ENCODE measurements around the gene ZBTB44. TPM values are rescaled to one million over a fixed set of nuclear protein-coding genes. Genes with fewer than 3 reads are reported as not detected.

The ZBTB44 gene
- total RNA-seq, 2 donors from 2014 or later: 26.1 to 35.5 TPM

DNA sequence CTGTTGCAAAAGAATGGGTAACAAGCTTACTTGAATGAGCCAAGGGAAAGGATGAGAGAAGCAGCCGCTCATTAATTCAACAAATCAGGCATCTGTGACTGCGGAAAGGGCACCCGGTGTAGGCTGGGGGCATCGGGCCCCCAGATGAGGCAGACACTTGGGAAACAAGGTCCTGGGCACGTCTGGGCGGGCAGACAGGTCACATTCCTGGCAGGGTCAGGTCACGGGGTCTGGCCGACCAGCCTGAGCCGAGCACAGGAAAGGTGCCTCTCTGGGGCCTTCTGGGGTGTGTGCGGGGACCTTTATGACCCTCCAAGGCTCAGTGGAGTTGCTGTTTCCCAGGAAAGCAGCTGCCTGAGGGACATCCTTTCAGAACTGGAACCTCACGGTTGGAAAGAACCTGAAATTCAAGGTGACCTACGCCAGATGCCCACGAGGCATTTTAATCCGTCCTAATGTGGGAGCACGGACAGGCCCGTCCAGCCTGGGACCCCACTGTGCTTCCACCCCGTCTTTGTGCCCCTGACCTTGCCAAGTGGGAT lies 98.1 kb downstream of the ZBTB44 start:
- Histone ChIP-seq H3K9me3 (no peaks in the 10 kb centered on the region), H3K4me3 (no peak overlapping the region), H3K36me3 (no peaks in the 10 kb centered on the region), H3K27ac (no peak overlapping the region), H3K9ac (ENCODE audit: low read depth in 2 of 2, low read length in 2 of 2) (no peak overlapping the region), H3K4me1 (no peaks in the 10 kb centered on the region), H3K27me3 (no peaks in the 10 kb centered on the region)
- DNase-seq: no peak
- intact Hi-C loops (cut with DNase I): loop anchor here (10.0 kb wide), 1 partner anchor 698 kb away; the partner anchor contains the start of gene SNX19
- TF ChIP-seq, protein P1, sequence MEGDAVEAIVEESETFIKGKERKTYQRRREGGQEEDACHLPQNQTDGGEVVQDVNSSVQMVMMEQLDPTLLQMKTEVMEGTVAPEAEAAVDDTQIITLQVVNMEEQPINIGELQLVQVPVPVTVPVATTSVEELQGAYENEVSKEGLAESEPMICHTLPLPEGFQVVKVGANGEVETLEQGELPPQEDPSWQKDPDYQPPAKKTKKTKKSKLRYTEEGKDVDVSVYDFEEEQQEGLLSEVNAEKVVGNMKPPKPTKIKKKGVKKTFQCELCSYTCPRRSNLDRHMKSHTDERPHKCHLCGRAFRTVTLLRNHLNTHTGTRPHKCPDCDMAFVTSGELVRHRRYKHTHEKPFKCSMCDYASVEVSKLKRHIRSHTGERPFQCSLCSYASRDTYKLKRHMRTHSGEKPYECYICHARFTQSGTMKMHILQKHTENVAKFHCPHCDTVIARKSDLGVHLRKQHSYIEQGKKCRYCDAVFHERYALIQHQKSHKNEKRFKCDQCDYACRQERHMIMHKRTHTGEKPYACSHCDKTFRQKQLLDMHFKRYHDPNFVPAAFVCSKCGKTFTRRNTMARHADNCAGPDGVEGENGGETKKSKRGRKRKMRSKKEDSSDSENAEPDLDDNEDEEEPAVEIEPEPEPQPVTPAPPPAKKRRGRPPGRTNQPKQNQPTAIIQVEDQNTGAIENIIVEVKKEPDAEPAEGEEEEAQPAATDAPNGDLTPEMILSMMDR (IDR thresholded peaks at IDR 0.05): no peak

DNA sequence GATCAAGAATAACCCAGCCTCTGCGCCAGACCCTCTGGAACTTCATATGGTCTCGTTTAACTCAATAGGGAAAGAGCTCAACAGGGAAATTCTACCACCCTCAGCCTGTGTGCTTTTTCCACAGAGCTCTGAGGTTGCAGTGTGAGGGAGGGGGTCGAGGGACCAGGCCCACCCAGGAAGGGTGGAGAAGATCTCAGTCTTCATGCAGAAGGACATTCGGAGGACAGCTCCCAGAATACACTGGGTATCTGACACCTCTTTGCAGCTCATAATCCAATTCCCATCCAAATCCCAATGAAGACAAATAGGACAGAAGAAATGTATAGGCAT lies 98.5 kb downstream of the ZBTB44 start:
- H3K27ac ChIP-seq: no peak overlapping the region
- no peak overlapping the region for H3K9ac ChIP-seq (ENCODE audit: low read depth in 2 of 2, low read length in 2 of 2)
- no peaks in the 10 kb centered on the region for H3K36me3 ChIP-seq
- no peaks in the 10 kb centered on the region for H3K4me1 ChIP-seq
- intact Hi-C loops (cut with DNase I): loop anchor here (10.0 kb wide), 1 partner anchor 699 kb away; the partner anchor contains the start of gene SNX19
- TF ChIP-seq, protein P1 (IDR thresholded peaks at IDR 0.05): no peak
- no peak for DNase-seq
- no peak overlapping the region for H3K4me3 ChIP-seq
- no peaks in the 10 kb centered on the region for H3K27me3 ChIP-seq
- no peaks in the 10 kb centered on the region for H3K9me3 ChIP-seq

DNA sequence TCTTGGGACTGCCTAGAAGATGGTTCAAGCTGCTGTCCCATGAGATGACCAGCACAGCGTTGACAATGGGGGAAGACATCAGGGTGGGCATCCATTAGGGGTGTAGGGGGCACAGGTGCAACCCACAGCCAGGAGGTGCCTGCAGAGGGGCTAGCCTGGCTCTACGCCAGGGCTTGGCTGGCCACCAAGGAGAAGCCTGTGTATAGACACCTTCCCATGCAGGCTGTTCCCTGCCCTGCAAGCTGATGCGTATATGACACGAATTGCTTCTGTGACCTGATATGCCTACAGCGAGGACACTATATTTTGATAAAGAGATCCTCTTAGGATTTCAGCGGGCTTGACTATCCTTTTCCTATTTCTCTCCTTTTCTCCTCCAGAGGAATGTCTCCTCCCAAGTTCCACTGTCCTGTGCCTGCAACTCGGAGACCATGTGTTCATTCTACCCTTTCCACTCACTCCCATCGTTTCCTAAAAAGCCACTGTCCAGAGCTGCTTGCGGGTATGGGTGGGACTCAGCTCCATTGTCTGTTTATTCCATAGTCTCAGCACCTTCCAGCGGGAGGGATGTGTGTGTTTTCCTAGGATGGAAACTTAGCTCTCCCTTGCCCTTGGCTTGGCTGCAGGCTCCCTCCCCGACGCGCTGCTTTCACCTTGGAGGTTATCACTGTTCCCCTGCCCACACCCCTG lies 99.0 kb downstream of the ZBTB44 start:
- no peak overlapping the region for H3K9ac ChIP-seq (ENCODE audit: low read depth in 2 of 2, low read length in 2 of 2)
- no peaks in the 10 kb centered on the region for H3K27me3 ChIP-seq
- no peaks in the 10 kb centered on the region for H3K4me1 ChIP-seq
- TF ChIP-seq, protein P1 (IDR thresholded peaks at IDR 0.05): no peak
- no peak overlapping the region for H3K27ac ChIP-seq
- intact Hi-C loops (cut with DNase I): loop anchor here (10.0 kb wide), 1 partner anchor 699 kb away; the partner anchor contains the start of gene SNX19
- no peak overlapping the region for H3K4me3 ChIP-seq
- no peaks in the 10 kb centered on the region for H3K36me3 ChIP-seq
- no peak for DNase-seq
- no peaks in the 10 kb centered on the region for H3K9me3 ChIP-seq

DNA sequence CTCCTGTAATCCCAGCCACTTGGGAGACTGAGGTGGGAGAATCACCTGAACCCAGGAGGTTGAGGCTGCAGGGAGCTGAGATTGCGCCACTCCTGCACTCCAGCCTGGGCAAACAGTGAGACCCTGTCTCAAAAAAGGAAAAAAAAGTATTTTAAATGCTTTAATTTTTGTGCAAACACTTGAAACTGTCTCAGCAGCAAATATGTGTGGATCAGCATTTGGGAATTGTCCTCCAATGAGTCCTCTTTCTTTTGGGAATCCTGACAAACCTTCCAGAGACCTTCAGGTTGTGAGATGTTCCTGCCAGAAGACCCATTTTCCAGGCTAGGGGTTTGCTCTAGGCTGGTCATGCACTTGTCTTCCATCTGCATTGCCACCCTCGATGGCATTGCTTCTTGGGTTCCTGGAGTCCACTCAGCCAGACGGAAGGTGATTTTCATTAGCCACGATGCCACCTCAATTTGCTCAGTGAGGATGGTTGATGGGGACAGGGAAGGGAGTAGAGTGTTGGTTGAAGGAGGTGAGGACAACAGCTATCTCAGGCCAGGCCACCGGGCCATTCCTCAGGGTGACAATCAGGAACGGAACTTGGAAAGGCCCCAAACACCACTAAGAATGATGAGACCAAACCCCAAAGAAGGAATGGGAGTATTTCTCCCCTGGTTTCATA lies 99.7 kb downstream of the ZBTB44 start:
- no peak overlapping the region for H3K9ac ChIP-seq (ENCODE audit: low read depth in 2 of 2, low read length in 2 of 2)
- TF ChIP-seq, protein P1 (IDR thresholded peaks at IDR 0.05): no peak
- intact Hi-C loops (cut with DNase I): loop anchor here (5.0 to 10.0 kb wide), 2 partner anchors 212 to 700 kb away; partner anchors contain the start of genes ADAMTS8 and SNX19

DNA sequence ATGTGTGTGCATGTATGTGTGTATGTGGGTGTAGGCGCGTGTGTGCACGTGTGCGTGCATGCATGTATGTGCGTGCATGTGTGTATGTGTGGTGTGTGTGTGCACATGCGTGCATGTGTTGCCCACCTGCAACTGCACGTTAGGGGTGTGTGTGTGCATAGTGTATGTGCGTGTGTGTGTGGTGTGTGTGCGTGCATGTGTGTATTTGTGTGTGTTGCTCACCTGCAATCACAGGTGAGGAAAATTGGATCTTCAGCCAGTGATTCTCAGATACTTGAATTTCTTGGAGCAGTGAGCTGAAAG lies 100.8 kb downstream of the ZBTB44 start:
- H3K27ac ChIP-seq: no peak overlapping the region
- no peaks in the 10 kb centered on the region for H3K36me3 ChIP-seq
- H3K9me3 ChIP-seq: no peaks in the 10 kb centered on the region
- no peak overlapping the region for H3K4me3 ChIP-seq
- no peaks in the 10 kb centered on the region for H3K4me1 ChIP-seq
- H3K9ac ChIP-seq (ENCODE audit: low read depth in 2 of 2, low read length in 2 of 2): no peak overlapping the region
- H3K27me3 ChIP-seq: no peaks in the 10 kb centered on the region
- TF ChIP-seq, protein P1 (IDR thresholded peaks at IDR 0.05): no peak
- DNase-seq: no peak
- intact Hi-C loops (cut with DNase I): loop anchor here (5.0 to 10.0 kb wide), 2 partner anchors 213 to 701 kb away; partner anchors contain the start of genes ADAMTS8 and SNX19

More for the DNA sequence above, 99.7 kb downstream of the ZBTB44 start:
- H3K9me3 ChIP-seq: no peaks in the 10 kb centered on the region
- H3K27ac ChIP-seq: no peak overlapping the region
- no peaks in the 10 kb centered on the region for H3K36me3 ChIP-seq
- no peaks in the 10 kb centered on the region for H3K27me3 ChIP-seq
- no peaks in the 10 kb centered on the region for H3K4me1 ChIP-seq
- no peak for DNase-seq
- no peak overlapping the region for H3K4me3 ChIP-seq

All from colonic mucosa (tissue), 4 donors.